Body of pancreas (tissue), 4 donors: ENCODE results near the gene CFAP107. TPM values are rescaled to one million over a fixed set of nuclear protein-coding genes. Genes with fewer than 3 reads are reported as not detected.
"Not testable (repeated sequence)": the region's sequence is repeated elsewhere in the genome, so short reads cannot be mapped to it uniquely, and the experiment has no call there.

ENCODE experiments used
- ATAC-seq: fragments of 150-250 bp; one replicate; pipeline ENCODE4 v1.9.1; 2016
- DNase-seq, 4 donors: peaks; one replicate each; pipeline ENCODE4 v3.0.0-alpha.2; 2019
- H3K27ac ChIP-seq, 4 donors: fragments of 200-600 bp; sonication (generic); 1 replicate in 3 of 4; 2 replicates in 1 of 4; pipeline versions ENCODE4 v1.5.1 to v1.6.1; 2016 to 2019; ENCODE audit warnings: mild to moderate bottlenecking in 1 of 4, mixed read lengths in 1 of 4, moderate library complexity in 1 of 4
- H3K27me3 ChIP-seq, 2 donors: fragments of 200-600 bp; sonication (generic); one replicate each; pipeline ENCODE4 v1.6.0; 2016; ENCODE audit warnings: mild to moderate bottlenecking in 1 of 2
- H3K36me3 ChIP-seq, 2 donors: fragments of 200-600 bp; sonication (generic); replicated peaks in 1 of 2; 2 replicates each; pipeline ENCODE4 v1.5.1; 2016; ENCODE audit warnings: low read depth in 2 of 2; ENCODE audit not compliant: insufficient read depth in 1 of 2
- H3K4me1 ChIP-seq: fragments of 200-600 bp; sonication (generic); one replicate; pipeline ENCODE4 v1.6.0; 2016
- H3K4me3 ChIP-seq, 2 donors: fragments of 200-600 bp; sonication (generic); 1 replicate in 1 of 2; 2 replicates in 1 of 2; pipeline ENCODE4 v1.5.1; 2016 to 2019
- H3K9me3 ChIP-seq, 3 donors: fragments of 200-600 bp; sonication (generic); 1 replicate in 2 of 3; 2 replicates in 1 of 3; pipeline ENCODE4 v1.5.1; 2016
- CTCF ChIP-seq, 7 experiments: fragments of 450-650 bp in 4 of 7; fragments of 200-600 bp in 3 of 7; sonication (generic) in 3 of 7; IDR thresholded peaks; one replicate each; pipeline ENCODE4 v1.5.1; 2016 to 2019; ENCODE audit warnings: antibody characterized with exemption in 7 of 7
- POLR2A ChIP-seq, 3 donors: fragments of 450-650 bp; IDR thresholded peaks; one replicate each; pipeline ENCODE4 v1.6.1; 2016; ENCODE audit warnings: antibody characterized with exemption in 3 of 3, mild to moderate bottlenecking in 2 of 3
- WGBS, 2 donors: methylation state at CpG; one replicate each; pipeline ENCODE4 v1.1.5; 2017; 5-methylcytosine and 5-hydroxymethylcytosine counted together
- intact Hi-C: fragments of 100-400 bp; cut with DNase I; formaldehyde crosslinking; loops from one replicate; pipeline ENCODE4 v1.15.1; 2023
- total RNA-seq, 2 donors: library from RNA; depleted of rRNA; stranded (reverse); fragments of >200 nt; gene quantifications; one replicate each; pipeline ENCODE4 v1.1.0, GENCODE V29; 2016

The CFAP107 gene
- total RNA-seq, 2 donors from 2014 or later = not detected

GRCh38 chr1:12778061-12778460, 32.1 kb downstream of the CFAP107 start:
- Histone ChIP-seq H3K27me3 (no peaks in the 10 kb centered on the region), H3K36me3 (no peaks in the 10 kb centered on the region), H3K27ac (no peak overlapping the region), H3K4me1 (no peaks in the 10 kb centered on the region), H3K9me3 (no peaks in the 10 kb centered on the region), H3K4me3 (no peak overlapping the region)
- intact Hi-C loops = no loop called here
- 62 to 67% methylated on average over 4 of the region's 4 CpGs for WGBS, 2 donors
- ATAC-seq (no peak), DNase-seq (no peak)
- no peak for TF ChIP-seq POLR2A (IDR thresholded peaks at IDR 0.05)
- TF ChIP-seq CTCF (IDR thresholded peaks at IDR 0.05) = no peak

- no peak overlapping the region for H3K4me3 ChIP-seq
- intact Hi-C loops = no loop called here
- DNase-seq (no peak), ATAC-seq (no peak)
- H3K27me3 ChIP-seq = no peaks in the 10 kb centered on the region
- no peaks in the 10 kb centered on the region for H3K9me3 ChIP-seq
- WGBS, 2 donors = 75 to 79% methylated on average over 6 of the region's 6 CpGs
- H3K36me3 ChIP-seq = no peaks in the 10 kb centered on the region
- H3K4me1 ChIP-seq = no peaks in the 10 kb centered on the region
- TF ChIP-seq CTCF (IDR thresholded peaks at IDR 0.05) = no peak
- TF ChIP-seq POLR2A (IDR thresholded peaks at IDR 0.05) = no peak
- no peak overlapping the region for H3K27ac ChIP-seq
Observed at GRCh38 chr1:12778907-12779306, 32.9 kb downstream of the CFAP107 start.

- H3K27ac ChIP-seq = not testable (repeated sequence)
Observed at GRCh38 chr1:12781488-12781887, 35.5 kb downstream of the CFAP107 start.

GRCh38 chr1:12783783-12784182, 37.8 kb downstream of the CFAP107 start:
- H3K4me1 ChIP-seq, H3K36me3 ChIP-seq, intact Hi-C loops, DNase-seq, H3K27me3 ChIP-seq, H3K27ac ChIP-seq, ATAC-seq, H3K4me3 ChIP-seq, H3K9me3 ChIP-seq: not testable (repeated sequence)
- 36 to 66% methylated on average over 3 to 6 of the region's 7 CpGs for WGBS, 2 donors

More at GRCh38 chr1:12781488-12781887, 35.5 kb downstream of the CFAP107 start:
- H3K4me1 ChIP-seq, intact Hi-C loops, H3K9me3 ChIP-seq, ATAC-seq, H3K36me3 ChIP-seq, H3K27me3 ChIP-seq, H3K4me3 ChIP-seq, DNase-seq: not testable (repeated sequence)
- 60 to 68% methylated on average over 2 to 5 of the region's 5 CpGs for WGBS, 2 donors

- H3K27ac ChIP-seq, ATAC-seq, intact Hi-C loops, H3K4me1 ChIP-seq, H3K4me3 ChIP-seq, H3K36me3 ChIP-seq, H3K27me3 ChIP-seq, H3K9me3 ChIP-seq, DNase-seq: not testable (repeated sequence)
- 69 to 81% methylated on average over 7 to 8 of the region's 8 CpGs for WGBS, 2 donors
Observed at GRCh38 chr1:12784729-12785128, 38.7 kb downstream of the CFAP107 start.

- DNase-seq, H3K9me3 ChIP-seq, H3K4me1 ChIP-seq, intact Hi-C loops, ATAC-seq, H3K27ac ChIP-seq, H3K27me3 ChIP-seq, H3K4me3 ChIP-seq, H3K36me3 ChIP-seq: not testable (repeated sequence)
- WGBS, 2 donors = 60 to 64% methylated on average over 2 to 3 of the region's 5 CpGs
Observed at GRCh38 chr1:12791097-12791496, 45.1 kb downstream of the CFAP107 start, which contains the start of gene PRAMEF1. Gene PRAMEF1 (plus strand): TSS chr1:12791397. CDS start chr1:12793228, 1,831 bp downstream.

- no peak for DNase-seq
- no peak for ATAC-seq
- intact Hi-C loops = no loop called here
- no peak overlapping the region for H3K27ac ChIP-seq
- H3K36me3 ChIP-seq = no peaks in the 10 kb centered on the region
- no peaks in the 10 kb centered on the region for H3K4me1 ChIP-seq
- no peaks in the 10 kb centered on the region for H3K27me3 ChIP-seq
- 45% methylated on average over 4 of the region's 4 CpGs; no CpG with 5 or more reads in 1 of the 2 donors for WGBS, 2 donors
- TF ChIP-seq CTCF (IDR thresholded peaks at IDR 0.05) (no peak), POLR2A (IDR thresholded peaks at IDR 0.05) (no peak)
- H3K4me3 ChIP-seq = no peak overlapping the region
- H3K9me3 ChIP-seq = no peaks in the 10 kb centered on the region
Observed at GRCh38 chr1:12798911-12799310, 52.9 kb downstream of the CFAP107 start.
